HG02885 (cell line): Measurements from ENCODE around the gene ZSCAN26.

Source experiments
- ATAC-seq: cut with Tn5 transposase; IDR thresholded peaks from one replicate; pipeline ENCODE4 v1.9.1; 2021; ENCODE audit warnings: mild to moderate bottlenecking; ENCODE audit not compliant: unreplicated experiment, poor library complexity

Gene ZSCAN26

GRCh38 chr6:28266962-28267694 is at the start of gene ZSCAN26:
TSS of gene ZSCAN26 (plus strand) at chr6:28267143. CDS start at chr6:28271920, 4,777 bp downstream.
- peak; percentile 96 for ATAC-seq

DNA sequence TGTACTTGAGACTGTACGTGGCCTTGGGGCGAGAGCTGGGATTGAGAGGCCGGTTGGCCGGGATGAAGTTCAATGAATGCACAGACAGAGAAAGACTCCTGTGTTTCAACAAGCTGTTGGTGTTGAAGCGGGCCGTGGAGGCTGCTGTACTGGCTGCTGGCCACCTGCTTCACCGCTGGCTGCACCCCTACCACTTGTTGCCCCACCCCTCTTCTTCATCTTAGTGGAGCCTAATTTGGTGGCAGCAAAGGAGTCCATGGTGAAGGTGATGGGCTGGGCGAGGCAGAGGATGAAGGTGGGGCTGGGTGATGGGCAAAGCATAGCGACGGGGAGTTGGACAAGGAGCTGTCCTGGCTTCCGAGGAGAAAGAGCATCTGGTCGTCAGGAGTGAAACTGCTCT is 49.1 kb upstream of the ZSCAN26 start:
- ATAC-seq: no peak

GRCh38 chr6:28218312-28219248 is 48.4 kb upstream of the ZSCAN26 start:
- ATAC-seq: peak; percentile 70

DNA sequence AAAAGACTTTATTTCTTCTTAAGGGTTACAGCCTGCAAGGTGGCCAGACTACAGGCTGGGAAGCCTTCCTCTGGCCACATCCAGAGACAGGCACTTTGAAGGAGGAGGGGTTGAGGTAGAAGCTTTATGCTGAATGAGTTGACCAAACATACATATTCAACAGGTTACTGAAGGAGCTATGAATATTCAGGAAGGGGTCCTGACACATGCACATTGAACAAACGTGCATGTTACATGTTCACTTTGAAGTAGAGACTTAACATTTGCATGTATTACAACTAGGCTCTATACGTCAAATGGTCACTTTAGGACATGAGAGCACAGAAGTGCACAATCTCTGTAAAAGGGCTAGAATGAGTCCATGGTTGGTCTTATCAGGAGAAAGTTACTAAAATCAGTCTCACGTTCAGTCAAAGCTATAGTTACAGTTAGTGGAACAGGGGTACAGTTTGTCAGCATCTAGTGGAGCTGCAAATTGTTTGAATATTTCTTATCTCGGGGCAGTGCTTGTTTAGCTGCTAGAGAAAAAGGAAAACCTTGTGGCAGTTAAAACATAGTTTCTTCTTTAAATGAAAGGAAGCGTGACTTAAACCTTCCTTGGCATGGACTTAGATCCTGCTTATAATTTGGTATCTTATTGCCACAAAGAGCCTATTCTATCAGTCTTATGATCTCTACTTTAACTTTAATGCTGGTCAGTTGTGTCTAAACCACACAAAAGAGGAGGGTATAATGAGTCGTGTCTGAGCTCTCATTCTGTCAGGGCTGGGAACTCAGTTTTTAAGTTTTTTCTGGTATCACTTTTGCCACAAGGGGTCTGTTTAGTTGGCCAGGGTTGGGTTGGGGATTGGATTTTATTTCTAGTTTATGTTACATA is 46.4 kb upstream of the ZSCAN26 start:
- ATAC-seq: no peak

GRCh38 chr6:28224131-28225055 is 42.5 kb upstream of the ZSCAN26 start:
- ATAC-seq: no peak

- peak; percentile 91 for ATAC-seq
Measured at GRCh38 chr6:28225056-28225834, 41.7 kb upstream of the ZSCAN26 start, which contains the start of gene ZSCAN9. TSS of gene ZSCAN9 (plus strand) at chr6:28225275. CDS start at chr6:28227085, 1,810 bp downstream.

- no peak for ATAC-seq
Measured at GRCh38 chr6:28226460-28226859, 40.5 kb upstream of the ZSCAN26 start.

DNA sequence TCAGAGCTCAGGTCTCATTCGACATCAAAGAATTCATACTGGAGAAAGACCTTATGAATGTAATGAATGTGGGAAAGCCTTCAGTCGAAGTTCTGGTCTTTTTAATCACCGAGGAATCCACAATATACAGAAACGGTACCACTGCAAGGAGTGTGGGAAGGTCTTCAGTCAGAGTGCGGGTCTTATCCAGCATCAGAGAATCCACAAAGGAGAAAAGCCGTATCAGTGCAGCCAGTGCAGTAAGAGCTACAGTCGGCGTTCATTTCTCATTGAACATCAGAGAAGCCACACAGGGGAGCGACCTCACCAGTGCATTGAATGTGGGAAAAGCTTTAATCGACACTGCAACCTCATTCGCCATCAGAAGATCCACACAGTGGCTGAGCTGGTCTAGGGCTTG is 34.2 kb upstream of the ZSCAN26 start:
- no peak for ATAC-seq

DNA sequence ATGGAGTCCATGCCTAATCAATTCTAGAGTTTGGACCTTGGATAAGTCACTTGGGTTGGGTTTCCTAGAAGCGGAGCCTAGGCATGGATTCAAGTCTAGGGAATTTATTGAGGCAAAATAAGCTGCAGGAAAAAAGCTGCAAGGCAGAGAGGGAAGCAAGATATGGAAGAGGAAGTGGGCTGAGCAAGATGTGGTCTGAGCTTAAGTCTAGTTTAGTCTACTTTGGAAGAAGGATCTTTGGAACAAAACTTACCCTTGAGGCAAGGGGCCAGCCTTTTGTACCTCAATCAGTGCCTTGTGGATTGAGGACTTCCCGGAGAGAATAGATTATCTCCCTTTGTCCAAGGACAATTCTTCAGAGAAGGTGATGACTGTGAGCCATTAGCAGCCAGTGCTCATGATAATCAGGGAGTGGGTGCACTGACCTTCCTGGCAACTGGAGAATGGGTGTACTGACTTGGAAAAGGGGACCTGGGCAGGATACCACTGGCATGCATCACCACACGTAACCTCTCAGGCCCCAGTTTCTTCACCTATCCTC is 31.0 kb upstream of the ZSCAN26 start:
- no peak for ATAC-seq

- ATAC-seq: no peak
Measured at GRCh38 chr6:28239636-28240035, 27.3 kb upstream of the ZSCAN26 start.

DNA sequence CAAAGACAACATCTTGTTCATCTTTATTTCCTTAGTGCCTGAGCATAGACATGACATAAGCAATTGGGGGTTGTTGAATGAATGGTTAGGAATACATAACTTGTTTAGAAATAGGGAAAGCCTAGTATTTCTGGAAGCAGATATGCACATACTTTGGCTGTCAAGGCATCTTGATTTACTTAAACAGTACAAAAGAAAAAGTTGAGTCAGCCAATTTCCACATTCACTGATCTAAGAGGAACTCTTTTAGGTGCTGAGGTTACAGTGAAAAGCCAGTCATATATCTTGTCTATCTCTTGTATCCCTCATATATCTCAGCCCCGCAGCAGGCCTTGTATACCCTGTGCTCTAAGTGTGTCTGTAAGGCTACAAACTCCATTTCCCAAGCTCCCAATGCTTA is 26.5 kb upstream of the ZSCAN26 start:
- ATAC-seq: no peak

DNA sequence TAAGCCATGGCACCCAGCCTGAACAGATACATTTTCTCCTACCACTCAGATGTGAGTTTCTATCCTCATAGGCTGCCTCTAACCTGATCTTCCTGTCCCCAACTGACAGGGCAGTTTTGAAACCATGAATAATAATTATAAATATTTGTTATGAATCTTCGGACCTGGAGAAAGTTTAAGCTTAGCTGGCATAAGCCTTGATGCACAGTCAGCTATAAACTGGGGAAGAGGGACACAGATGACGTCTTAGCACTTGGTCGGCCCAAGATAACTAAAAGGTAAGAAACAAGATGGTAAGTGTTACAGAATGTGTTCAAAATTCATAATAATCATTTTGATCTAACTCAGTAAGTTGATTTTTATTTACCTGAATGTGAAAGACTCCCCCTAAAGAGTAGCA is 23.0 kb upstream of the ZSCAN26 start:
- ATAC-seq: no peak

DNA sequence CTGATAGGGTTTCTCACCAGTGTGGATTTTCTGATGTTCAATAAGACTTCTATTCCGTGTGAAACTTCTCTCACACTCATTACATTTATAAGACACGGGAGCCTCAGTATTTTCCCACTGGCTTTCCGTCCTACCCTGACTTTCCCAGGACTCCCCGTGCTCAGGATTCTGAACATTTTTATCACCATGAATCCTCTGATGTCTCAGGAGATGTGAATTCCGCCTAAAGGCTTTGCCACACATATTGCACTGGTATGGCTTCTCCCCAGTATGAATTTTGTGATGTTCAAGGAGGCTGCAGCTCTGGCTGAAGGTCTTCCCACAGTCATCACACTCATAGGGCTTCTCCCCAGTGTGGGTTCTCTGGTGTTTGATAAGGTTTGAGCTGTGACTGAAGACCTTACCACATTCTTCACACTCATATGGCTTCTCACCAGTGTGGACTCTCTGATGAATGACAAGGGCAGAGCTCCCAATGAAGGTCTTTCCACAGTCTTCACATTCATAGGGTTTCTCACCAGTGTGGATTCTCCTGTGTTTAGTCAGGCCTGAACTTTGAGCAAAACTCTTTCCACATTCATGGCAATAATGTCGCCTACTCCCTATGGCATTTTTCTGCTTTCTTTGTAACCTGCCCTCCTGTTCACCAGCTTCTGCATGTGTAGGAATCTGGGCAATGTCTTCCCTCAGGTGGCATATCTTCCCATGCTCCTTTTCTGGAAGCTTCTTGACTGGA is 21.6 kb upstream of the ZSCAN26 start:
- no peak for ATAC-seq

- ATAC-seq: no peak
Measured at GRCh38 chr6:28248916-28249315, 18.0 kb upstream of the ZSCAN26 start.

DNA sequence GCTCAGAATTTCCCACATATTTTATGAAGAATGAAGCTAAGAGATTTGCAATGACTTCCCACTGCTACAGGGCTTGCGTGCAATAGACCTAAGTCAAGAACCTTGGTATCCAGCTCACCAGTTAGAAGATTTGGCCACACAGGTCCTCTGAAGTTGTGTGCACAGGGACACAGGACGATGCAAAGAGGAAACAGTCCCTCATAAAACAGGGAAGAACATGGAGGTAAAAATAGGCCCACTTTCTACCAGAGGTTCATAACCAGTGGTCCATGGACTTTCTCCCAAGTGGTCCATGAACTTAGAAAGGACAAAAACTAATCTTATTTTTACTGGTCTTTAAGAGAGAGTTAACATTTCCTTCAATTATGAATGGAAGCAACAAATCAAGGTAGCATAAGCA is 16.2 kb upstream of the ZSCAN26 start:
- no peak for ATAC-seq

GRCh38 chr6:28251661-28252008 is 15.3 kb upstream of the ZSCAN26 start:
- ATAC-seq: peak; percentile 53
